A549 treated with GW870086 at 1 μM for 4 hours (cell line): ENCODE data around the gene CD300H. TPM values are rescaled to one million over a fixed set of nuclear protein-coding genes. Genes with fewer than 3 reads are reported as not detected.

Experiments
- total RNA-seq: library from RNA; stranded (reverse); fragments of 200-300 nt; extraction: Qiagen RNA extraction; gene quantifications from 5 replicates; pipeline ENCODE4 v1.2.3, GENCODE V29; 2022; ENCODE audit warnings: low read depth

CD300H gene
- total RNA-seq = 0.29 to 1.9 TPM (median 0.50 TPM) in 5 replicates

GRCh38 chr17:74567397-74567796 lies at the start of gene CD300H:
CD300H (minus strand) TSS chr17:74567509.

DNA sequence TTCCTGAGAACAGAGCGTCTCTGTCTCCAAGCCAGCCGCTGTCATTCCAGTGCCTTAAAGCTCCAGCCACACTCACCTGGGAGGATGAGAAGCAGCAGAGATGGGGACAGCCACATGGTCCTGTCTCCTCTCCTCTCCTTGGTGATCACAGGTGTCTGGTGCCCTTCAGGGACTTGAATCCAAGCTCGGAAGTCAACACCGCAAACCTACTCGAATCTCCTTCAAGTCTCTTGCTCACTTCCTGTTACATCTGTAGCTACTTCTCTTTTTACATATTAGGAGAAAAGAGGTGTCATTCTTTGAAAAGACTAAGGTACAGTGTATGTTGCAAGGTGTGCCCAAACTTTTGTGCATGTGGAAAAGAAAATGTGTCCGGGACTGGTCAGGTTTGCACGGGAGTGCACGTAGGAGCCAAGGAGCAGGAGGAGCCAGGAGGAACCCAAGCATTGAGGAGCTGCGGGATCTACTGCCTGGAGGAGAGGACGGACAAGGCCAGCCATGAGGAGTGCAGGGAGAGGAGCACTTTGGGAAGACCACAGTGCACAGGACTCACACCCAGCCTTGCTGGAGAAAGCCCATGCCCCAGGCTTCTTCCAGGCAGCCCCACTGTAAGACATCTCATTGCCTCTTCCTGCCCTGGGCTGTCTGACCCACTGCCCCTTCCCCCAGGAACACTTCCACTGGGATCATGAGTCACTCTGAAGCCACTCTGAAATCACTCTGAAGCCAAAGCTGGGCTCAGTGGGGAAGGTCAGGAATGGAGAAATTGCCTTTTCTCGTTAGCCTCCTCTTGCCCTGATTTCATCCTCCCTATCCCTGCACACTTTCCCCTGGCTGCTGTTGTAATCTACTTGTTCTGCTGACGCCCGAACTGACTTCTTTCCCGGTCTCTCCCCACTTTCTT lies 25.0 kb upstream of the CD300H start, which contains the start of gene CD300LD:
TSS of gene CD300LD (minus strand) at position 197 of the 904 bp plus-strand sequence. CDS start at position 116, 81 bp downstream.

GRCh38 chr17:74545843-74546230 lies 21.5 kb downstream of the CD300H start, which contains the start of gene CD300C:
CD300C (minus strand) TSS chr17:74546115; CDS start chr17:74545782, 333 bp downstream.

GRCh38 chr17:74531231-74531761 lies 36.0 kb downstream of the CD300H start, which contains the start of gene CD300LB:
CD300LB (minus strand) TSS chr17:74531475; CDS start chr17:74531350, 125 bp downstream.

Other genes starting within 250 kb of the CD300H start
- 0.03 to 0.08 TPM in 2 of 5 replicates, not detected in the others for gene KIF19, start 241.3 kb downstream of the CD300H start, total RNA-seq
- gene BTBD17, start 205.6 kb downstream of the CD300H start, total RNA-seq = not detected in 5 replicates
- gene GPR142, start 200.0 kb downstream of the CD300H start, total RNA-seq = not detected in 5 replicates
- 51.5 to 76.5 TPM (median 69.0 TPM) in 5 replicates for gene GPRC5C, start 135.4 kb downstream of the CD300H start, total RNA-seq
- gene CD300A, start 100.9 kb downstream of the CD300H start, total RNA-seq = not detected in 5 replicates
- gene CD300LB, start 36.0 kb downstream of the CD300H start, total RNA-seq = 0.05 to 0.17 TPM (median 0.10 TPM) in 4 of 5 replicates, not detected in the other
- 0.18 to 0.35 TPM (median 0.22 TPM) in 5 replicates for gene CD300C, start 21.4 kb downstream of the CD300H start, total RNA-seq
- not detected in 5 replicates for gene CD300LD, start 24.8 kb upstream of the CD300H start, total RNA-seq
- not detected in 5 replicates for gene CD300E, start 56.2 kb upstream of the CD300H start, total RNA-seq
- gene CD300LF, start 145.4 kb upstream of the CD300H start, total RNA-seq = not detected in 5 replicates
- gene RAB37, start 169.7 kb upstream of the CD300H start, total RNA-seq = 1.1 to 1.4 TPM (median 1.3 TPM) in 5 replicates
- gene NHERF1, start 181.1 kb upstream of the CD300H start, total RNA-seq = 34.8 to 45.4 TPM (median 44.6 TPM) in 5 replicates
- 46.7 to 62.2 TPM (median 56.4 TPM) in 5 replicates for gene NAT9, start 208.8 kb upstream of the CD300H start, total RNA-seq